ENCODE measurements around the gene AKNAD1.

DNA sequence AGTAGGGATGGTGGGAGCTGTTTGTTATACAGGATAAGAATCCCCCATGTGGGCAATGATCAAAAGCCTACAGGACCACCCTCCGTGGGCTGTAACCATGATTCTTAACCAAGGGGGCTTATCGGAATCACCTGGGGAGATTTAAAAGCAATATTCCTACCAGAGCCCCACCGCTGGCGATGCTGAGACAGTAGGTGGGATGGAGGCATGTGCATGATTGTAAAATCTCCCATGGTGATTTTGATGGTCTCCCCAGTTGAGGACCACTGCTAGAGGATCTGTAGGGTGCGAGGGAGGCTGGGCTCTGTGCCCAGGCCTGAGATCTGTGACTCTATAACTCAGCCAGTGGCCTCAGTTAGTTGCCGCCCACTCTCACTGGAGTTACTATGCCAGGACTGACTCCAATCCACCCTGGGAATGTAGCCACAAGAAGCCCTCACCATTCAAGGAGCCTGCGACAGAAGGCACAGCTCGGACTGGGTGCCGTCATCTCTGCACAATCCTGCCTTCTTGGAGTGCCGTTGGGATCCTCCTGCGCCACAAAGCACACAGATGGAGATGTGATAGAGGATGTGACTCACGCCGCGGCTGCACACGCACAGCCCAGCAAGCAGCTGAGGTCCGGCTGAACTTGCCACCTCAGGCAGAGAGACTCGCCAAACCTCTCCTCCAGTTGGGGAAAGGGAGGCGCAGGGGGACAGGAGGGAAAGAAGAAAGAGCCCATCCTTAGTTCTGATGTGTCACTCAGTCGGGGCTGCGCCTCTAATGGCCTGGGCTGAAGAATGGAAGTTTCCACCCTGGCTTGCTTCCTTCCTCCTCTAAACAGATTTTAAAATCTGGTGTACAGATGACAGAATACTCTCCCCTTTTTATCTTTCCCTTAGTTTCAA is 26.5 kb downstream of the AKNAD1 start:
- TF ChIP-seq POLR2A (IDR thresholded peaks at IDR 0.05), result no peak
- TF ChIP-seq, protein P1, sequence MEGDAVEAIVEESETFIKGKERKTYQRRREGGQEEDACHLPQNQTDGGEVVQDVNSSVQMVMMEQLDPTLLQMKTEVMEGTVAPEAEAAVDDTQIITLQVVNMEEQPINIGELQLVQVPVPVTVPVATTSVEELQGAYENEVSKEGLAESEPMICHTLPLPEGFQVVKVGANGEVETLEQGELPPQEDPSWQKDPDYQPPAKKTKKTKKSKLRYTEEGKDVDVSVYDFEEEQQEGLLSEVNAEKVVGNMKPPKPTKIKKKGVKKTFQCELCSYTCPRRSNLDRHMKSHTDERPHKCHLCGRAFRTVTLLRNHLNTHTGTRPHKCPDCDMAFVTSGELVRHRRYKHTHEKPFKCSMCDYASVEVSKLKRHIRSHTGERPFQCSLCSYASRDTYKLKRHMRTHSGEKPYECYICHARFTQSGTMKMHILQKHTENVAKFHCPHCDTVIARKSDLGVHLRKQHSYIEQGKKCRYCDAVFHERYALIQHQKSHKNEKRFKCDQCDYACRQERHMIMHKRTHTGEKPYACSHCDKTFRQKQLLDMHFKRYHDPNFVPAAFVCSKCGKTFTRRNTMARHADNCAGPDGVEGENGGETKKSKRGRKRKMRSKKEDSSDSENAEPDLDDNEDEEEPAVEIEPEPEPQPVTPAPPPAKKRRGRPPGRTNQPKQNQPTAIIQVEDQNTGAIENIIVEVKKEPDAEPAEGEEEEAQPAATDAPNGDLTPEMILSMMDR (IDR thresholded peaks at IDR 0.05), result no peak
